Measurements from ENCODE around the gene ZNF497.

GRCh38 chr19:58304748-58305064 is 57.8 kb downstream of the ZNF497 start:
- TF ChIP-seq CTCF (IDR thresholded peaks at IDR 0.05): no peak
- no peak for TF ChIP-seq POLR2A (IDR thresholded peaks at IDR 0.05)

All from right lobe of liver (tissue), 4 donors.